GM21515 (cell line): ENCODE results near the gene IRAK2.
"Not testable (repeated sequence)": the region's sequence is repeated elsewhere in the genome, so short reads cannot be mapped to it uniquely, and the experiment has no call there.

Experiments used
- ATAC-seq: cut with Tn5 transposase; IDR thresholded peaks from one replicate; pipeline ENCODE4 v1.9.1; 2021; ENCODE audit not compliant: unreplicated experiment

IRAK2 gene

DNA sequence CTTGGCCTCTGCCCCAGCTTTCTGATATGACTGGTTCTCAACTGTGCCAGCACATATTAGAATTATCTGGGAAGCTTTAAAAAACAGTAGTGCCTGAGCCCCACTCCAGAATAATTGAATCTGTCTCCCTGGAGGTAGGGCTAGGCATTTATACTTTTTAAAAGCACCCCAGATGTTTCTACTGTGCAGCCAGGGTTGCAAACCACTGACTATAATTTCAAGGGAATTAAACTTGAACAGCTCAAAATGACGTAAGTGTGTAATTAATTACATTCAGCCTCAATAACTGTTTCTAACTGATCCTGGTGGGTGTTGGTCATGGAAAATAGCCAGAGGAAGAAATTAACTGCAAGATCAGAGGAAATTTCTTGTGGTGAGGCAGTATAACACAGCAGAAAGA lies 4.4 kb upstream of the IRAK2 start:
- ATAC-seq = no peak

DNA sequence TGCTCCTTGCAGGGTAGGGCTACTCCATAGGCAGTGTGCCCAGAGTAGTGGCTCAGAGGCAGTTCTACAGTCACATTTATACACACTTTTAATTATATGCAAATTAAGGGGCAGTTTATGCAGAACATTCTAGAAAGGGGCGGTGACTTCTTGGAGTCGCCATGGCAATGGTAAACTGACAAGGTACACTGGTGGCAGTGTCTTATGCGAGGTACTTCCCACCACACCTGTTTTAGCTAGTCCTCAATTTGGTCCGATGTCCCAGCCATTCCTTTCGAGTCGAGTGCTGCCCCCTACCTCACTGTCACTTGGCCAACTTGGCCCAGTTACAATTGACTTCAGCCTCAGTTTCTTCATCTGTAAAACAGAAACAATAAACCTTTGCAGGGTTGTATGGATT lies 3.8 kb upstream of the IRAK2 start:
- ATAC-seq = no peak

- ATAC-seq = no peak
These were observed 2.5 kb upstream of the IRAK2 start for GRCh38 chr3:10162185-10162584.

DNA sequence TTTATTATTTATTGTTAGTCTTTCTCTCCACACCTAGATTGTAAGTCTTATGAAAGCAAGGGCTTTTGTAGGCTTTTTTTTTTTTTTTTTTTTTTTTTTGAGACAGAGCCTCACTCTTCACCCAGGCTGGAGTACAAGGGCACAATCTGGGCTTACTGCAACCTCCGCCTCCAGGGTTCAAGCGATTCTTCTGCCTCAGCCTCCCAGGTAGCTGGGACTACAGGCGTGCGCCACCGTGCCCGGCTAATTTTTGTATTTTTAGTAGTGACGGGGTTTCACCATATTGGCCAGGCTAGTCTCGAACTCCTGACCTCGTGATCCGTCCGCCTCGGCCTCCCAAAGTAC lies 546 bp upstream of the IRAK2 start:
- not testable (repeated sequence) for ATAC-seq

GRCh38 chr3:10166213-10166604 lies 1.5 kb downstream of the IRAK2 start:
- ATAC-seq = no peak

DNA sequence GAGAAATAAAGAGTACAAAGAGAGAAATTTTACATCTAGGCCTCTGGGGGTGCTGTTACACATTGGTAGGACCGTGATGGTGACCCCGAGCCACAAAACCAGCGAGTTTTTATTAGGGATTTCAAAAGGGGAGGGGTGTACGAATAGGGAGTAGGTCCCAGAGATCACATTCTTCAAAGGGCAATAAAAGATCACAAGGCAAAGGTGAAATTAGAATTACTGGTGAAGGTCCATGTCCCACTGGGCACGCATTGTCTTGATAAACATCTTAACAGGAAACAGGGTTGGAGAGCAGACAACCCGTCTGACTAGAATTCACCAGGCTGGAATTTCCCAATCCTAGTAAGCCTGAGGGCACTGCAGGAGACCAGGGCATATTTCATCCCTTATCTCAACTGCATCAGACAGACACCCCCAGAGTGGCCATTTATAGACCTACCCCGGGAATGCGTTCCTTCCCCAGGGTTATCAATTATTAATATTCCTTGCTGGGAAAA lies 4.3 kb downstream of the IRAK2 start:
- no peak for ATAC-seq

GRCh38 chr3:10170915-10171478 lies 6.3 kb downstream of the IRAK2 start:
- no peak for ATAC-seq

GRCh38 chr3:10173095-10173925 lies 8.6 kb downstream of the IRAK2 start:
- no peak for ATAC-seq

GRCh38 chr3:10173926-10174435 lies 9.3 kb downstream of the IRAK2 start:
- ATAC-seq = no peak

DNA sequence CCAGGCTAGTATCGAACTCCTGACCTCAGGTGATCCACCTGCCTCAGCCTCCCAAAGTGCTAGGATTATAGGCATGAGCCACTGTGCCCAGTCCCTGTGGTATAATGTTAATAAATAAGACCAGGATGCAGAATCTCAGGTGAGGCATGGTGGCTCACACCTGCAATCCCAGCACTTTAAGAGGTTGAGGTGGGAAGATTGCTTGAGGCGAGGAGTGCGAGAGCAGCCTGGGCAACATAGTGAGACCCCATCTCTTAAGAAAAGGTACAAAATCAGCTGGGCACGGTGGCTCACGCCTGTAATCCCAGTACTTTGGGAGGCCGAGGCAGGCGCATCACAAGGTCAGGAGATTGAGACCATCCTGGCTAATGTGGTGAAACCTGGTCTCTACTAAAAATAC lies 10.6 kb downstream of the IRAK2 start:
- not testable (repeated sequence) for ATAC-seq

GRCh38 chr3:10176150-10176549 lies 11.4 kb downstream of the IRAK2 start:
- ATAC-seq = not testable (repeated sequence)

GRCh38 chr3:10177737-10178136 lies 13.0 kb downstream of the IRAK2 start:
- ATAC-seq = no peak

DNA sequence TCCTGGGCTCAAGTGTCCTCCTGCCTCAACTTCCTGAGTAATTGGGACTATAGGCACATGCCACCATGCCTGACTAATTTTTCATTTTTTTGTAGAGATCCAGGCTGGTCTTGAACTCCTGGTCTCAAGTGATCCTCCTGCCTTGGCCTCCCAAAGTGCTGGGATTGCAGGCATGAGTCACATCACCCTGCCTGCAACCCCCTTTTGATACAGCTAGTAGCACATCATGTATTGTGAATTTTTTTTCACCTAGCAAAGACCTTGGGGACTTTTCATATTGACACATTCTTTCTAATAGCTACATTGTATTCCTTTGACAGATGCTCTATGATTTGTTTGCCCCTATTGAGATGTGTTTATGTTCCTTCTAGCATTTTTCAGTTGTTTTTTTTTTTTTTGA lies 14.2 kb downstream of the IRAK2 start:
- ATAC-seq = no peak

DNA sequence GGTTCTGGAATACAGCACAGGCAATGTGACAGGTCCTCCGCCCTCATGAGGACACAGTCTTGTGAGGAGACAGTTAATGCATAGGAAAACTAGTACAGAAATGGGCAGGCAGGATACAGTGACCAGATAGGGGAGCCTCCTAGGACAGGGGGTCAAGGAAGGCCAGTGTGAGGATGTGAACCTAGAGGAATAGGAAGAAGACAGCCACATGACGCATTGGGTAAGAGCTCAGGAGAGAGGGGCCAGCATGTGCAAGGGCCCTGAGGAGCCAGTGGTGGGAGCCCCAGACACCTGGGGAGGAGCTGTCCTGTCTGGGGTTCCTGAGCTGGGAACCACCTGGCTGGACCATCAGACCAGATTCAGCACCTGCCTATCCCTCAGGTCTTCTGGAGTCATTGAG lies 15.6 kb downstream of the IRAK2 start:
- no peak for ATAC-seq

DNA sequence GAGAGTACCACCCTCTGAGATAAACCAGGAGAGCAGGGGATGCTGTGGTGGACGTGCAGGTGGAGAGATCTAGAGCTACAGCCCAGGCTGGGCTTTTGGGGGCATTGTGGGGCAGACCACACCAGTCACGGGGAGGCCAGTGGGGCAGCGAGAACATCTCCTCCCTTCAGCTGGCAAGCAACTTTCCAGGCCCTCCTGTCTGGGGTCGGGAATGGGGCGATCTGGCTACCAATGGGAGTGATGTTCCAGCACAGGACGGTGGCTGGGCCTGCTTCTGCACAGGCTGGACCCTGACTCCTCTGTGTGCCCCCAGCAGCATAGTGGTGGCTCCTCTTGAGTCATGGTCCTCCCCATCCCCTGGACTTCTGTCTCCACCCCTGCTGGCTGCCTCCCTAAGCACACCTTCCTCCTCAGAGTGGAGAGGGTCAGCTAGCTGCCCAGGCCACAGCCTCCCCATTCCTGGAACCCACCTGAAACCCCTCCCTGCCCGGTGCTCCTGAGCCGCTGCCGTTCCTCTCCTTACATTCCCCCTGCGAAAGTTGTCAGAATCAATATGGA lies 16.1 kb downstream of the IRAK2 start:
- ATAC-seq = no peak

GRCh38 chr3:10182950-10183349 lies 18.2 kb downstream of the IRAK2 start:
- ATAC-seq = no peak

GRCh38 chr3:10184250-10184649 lies 19.5 kb downstream of the IRAK2 start:
- no peak for ATAC-seq

DNA sequence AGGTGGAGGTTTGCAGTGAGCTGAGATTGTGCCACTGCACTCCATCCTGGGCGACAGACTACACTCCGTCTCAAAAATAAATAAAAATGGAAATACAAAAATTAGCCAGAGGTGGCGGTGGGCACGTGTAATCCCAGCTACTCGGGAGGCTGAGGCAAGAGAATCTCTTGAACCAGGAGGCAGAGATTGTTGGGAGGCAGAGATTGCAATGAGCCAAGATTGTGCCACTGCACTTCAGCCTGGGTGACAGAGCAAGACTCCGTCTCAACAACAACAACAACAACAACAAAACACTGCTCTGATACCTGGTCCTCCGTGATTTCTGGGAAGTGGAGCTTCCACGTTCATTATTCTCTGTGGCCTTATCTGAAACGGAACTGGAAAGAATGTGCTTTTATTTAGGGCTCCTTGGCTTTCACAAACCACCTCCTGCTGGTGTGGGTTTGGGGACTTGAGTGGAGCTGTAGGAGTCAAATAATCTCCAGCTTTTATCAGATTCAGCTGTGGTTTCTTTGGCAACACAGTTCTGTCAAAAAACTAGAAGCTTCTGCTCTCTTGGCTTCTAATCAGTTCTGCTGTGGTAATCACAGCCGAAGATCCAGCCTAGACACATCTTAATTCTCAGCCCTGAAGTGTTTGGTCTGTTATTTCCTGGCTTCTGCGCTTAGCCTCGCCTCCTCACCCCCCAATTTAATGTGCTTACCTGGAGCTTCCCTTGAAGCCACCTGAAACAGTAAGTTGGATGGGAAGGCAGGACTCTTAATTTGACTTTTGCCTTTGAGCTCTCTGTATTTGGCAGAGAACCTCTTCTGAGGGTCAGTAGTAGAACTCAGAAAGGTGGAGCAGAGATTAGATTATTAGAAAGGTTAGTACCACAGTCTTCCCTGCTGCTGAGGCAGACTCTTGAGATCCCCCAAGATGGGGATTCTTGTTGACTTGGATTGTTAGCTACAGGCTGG lies 21.4 kb downstream of the IRAK2 start:
- no peak for ATAC-seq

DNA sequence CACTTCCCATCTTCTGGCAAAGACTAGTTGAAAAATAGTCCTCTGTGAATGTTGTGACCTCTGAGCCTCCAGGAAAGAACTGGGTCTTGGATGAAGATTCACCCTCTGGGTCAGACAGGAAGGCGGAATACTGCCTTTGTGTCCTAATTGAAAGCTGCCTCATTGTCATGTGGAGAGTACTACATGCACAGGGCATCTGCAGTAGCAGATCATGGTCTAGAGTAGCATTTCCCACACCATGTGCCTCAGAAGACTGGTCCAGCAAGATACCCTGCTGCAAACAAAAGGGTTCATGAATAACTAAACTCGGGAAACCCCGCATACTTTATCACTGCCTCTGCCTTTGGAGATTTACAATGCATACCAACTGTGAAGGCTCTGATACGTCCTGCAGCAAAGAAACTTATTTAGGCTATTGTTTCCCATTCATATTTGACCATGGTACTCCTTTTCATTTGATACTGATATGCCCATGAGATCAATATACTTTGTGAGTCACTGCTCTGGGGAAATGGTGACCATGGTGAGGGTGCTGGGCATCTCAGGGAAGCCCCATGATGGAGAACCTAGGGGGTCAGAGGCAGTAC lies 22.7 kb downstream of the IRAK2 start:
- no peak for ATAC-seq

DNA sequence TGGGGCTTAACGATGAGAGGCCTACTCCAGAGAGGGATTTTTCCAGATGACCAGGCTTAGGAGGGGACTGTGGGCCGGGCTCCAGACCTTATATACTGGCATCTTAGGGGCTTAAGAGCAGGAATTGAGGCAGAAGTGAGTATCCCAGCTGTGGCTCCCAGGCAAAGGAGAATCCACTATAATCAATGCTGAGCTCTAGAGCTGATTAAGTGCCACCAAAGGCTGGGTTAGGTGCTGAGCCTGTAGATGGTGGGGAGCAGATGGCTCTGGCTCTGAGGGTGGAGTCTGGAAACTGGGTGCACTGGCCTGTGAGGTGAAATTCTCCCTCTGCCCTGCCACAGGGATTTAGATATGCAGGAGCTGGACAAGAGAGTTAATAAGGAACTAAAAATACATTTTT lies 23.2 kb downstream of the IRAK2 start:
- ATAC-seq = no peak
